NCI-H82 treated with DMSO at 0.1 percent for 48 hours (cell line): ENCODE data around the gene BABAM2.
"Not testable (repeated sequence)": the region's sequence is repeated elsewhere in the genome, so short reads cannot be mapped to it uniquely, and the experiment has no call there.

Experiments used
- DNase-seq: peaks from one replicate; lab custom pipeline; 2025; ENCODE audit not compliant: unreplicated experiment; lab: John Stamatoyannopoulos, UW

Gene BABAM2

GRCh38 chr2:28102455-28102874 lies 211.9 kb downstream of the BABAM2 start:
- no peak for DNase-seq

GRCh38 chr2:28103611-28104010 lies 213.1 kb downstream of the BABAM2 start:
- no peak for DNase-seq

- DNase-seq, result no peak
Measured at GRCh38 chr2:28108143-28108542, 217.6 kb downstream of the BABAM2 start.

- DNase-seq, result not testable (repeated sequence)
Measured at GRCh38 chr2:28113771-28114170, 223.2 kb downstream of the BABAM2 start.

- DNase-seq, result no peak
Measured at GRCh38 chr2:28117104-28117596, 226.6 kb downstream of the BABAM2 start.

GRCh38 chr2:28119631-28120030 lies 229.1 kb downstream of the BABAM2 start:
- no peak for DNase-seq

- DNase-seq, result no peak
Measured at GRCh38 chr2:28128281-28128950, 237.9 kb downstream of the BABAM2 start.

- no peak for DNase-seq
Measured at GRCh38 chr2:28129955-28130695, 239.6 kb downstream of the BABAM2 start.

- no peak for DNase-seq
Measured at GRCh38 chr2:28133778-28134177, 243.2 kb downstream of the BABAM2 start.

- no peak for DNase-seq
Measured at GRCh38 chr2:28134262-28134812, 243.8 kb downstream of the BABAM2 start.

- DNase-seq, result no peak
Measured at GRCh38 chr2:28134857-28135256, 244.3 kb downstream of the BABAM2 start.

GRCh38 chr2:28135324-28135723 lies 244.8 kb downstream of the BABAM2 start:
- DNase-seq, result no peak

- no peak for DNase-seq
Measured at GRCh38 chr2:28135799-28136198, 245.3 kb downstream of the BABAM2 start.

- DNase-seq, result no peak
Measured at GRCh38 chr2:28136556-28136955, 246.0 kb downstream of the BABAM2 start.

- no peak for DNase-seq
Measured at GRCh38 chr2:28137221-28137620, 246.7 kb downstream of the BABAM2 start.

GRCh38 chr2:28142386-28142785 lies 251.9 kb downstream of the BABAM2 start:
- DNase-seq, result no peak

GRCh38 chr2:28148000-28148399 lies 257.5 kb downstream of the BABAM2 start:
- DNase-seq, result no peak

- no peak for DNase-seq
Measured at GRCh38 chr2:28148566-28148965, 258.0 kb downstream of the BABAM2 start.

- no peak for DNase-seq
Measured at GRCh38 chr2:28150236-28150915, 259.8 kb downstream of the BABAM2 start.

- peak; percentile 88 for DNase-seq
Measured at GRCh38 chr2:28150994-28151393, 260.5 kb downstream of the BABAM2 start.

- no peak for DNase-seq
Measured at GRCh38 chr2:28152585-28153280, 262.2 kb downstream of the BABAM2 start.
